ENCODE data around the gene SFXN5. TPM values are rescaled to one million over a fixed set of nuclear protein-coding genes. Genes with fewer than 3 reads are reported as not detected.

The SFXN5 gene
- polyA plus RNA-seq, 2 of the 4 experiments (the other 2 are of a cell fraction) = 16.7 to 19.6 TPM

- POLR2A ChIA-PET = no interaction called here
- CTCF ChIA-PET = interaction anchor here (1.1 to 3.7 kb wide), 5 partner anchors 18 to 72 kb away, joined by 3 to 20 read pairs (median 7); no protein-coding TSS in a partner anchor
- TF ChIP-seq MYC (IDR thresholded peaks at IDR 0.05; ENCODE audit: borderline replicate concordance, low read length) (no peak), ZNF302 (CRISPR knock-in tag; IDR thresholded peaks at IDR 0.05) (no peak), ZFP36 (IDR thresholded peaks at IDR 0.05; ENCODE audit: borderline replicate concordance, partially characterized antibody) (no peak)
- H3K27ac ChIP-seq = no peak overlapping the region
- ATAC-seq (no peak), FAIRE-seq (no peak), DNase-seq (ENCODE audit: low read depth in 1 of 2, low spot score in 1 of 2) (no peak)
- H3K4me1 ChIP-seq = peaks cover 18% of the 10 kb centered on the region
- H3K4me2 ChIP-seq = no peak overlapping the region
- no peak overlapping the region for H3K4me3 ChIP-seq
- no peaks in the 10 kb centered on the region for H3K9me3 ChIP-seq
- 89% methylated on average over 7 of the region's 7 CpGs for WGBS (ENCODE audit: missing lambda C conversion rate)
These were observed 20.8 kb upstream of the SFXN5 start for GRCh38 chr2:73092146-73092783.

DNA sequence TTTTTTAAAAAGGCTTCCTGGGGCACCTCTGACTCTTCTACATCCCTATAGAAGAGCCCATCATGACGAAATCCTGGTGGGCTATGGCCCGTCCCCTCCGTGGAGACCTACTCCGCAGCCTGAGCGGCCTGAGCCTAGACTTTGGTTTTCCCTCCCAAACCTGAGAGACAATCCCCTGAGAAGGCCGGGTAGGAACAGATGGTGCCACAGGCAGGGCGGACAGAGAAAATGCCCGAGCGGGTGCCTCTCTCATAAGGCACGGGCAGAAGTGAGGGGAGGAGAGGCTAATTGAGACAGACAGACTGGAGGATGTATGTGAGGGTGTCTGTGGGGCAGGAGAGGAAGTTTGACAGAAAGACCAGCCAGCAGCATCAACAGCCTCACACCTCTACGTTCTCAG, 20.2 kb upstream of the SFXN5 start:
- Histone ChIP-seq H3K27ac (no peak overlapping the region), H3K4me2 (no peak overlapping the region), H3K9me3 (no peaks in the 10 kb centered on the region), H3K4me3 (no peak overlapping the region), H3K4me1 (peaks cover 18% of the 10 kb centered on the region)
- 89% methylated on average over 11 of the region's 11 CpGs for WGBS (ENCODE audit: missing lambda C conversion rate)
- FAIRE-seq (no peak), DNase-seq (ENCODE audit: low read depth in 1 of 2, low spot score in 1 of 2) (no peak), ATAC-seq (no peak)
- ChIA-PET POLR2A (no interaction called here), CTCF (interaction anchor here (1.7 to 3.7 kb wide), 4 partner anchors 19 to 73 kb away, joined by 6 to 20 read pairs (median 8); no protein-coding TSS in a partner anchor)
- TF ChIP-seq CHD2 (IDR thresholded peaks at IDR 0.05; ENCODE audit: low read length, partially characterized antibody) (no peak), CBX2 (IDR thresholded peaks at IDR 0.05; ENCODE audit: borderline replicate concordance, low read depth) (no peak), HEYL (CRISPR knock-in tag; IDR thresholded peaks at IDR 0.05) (no peak), POLR2AphosphoS2 (conservative IDR thresholded peaks at IDR 0.05; ENCODE audit: low read length) (no peak), SMC3 (IDR thresholded peaks at IDR 0.05) (no peak), RAD21 (conservative IDR thresholded peaks at IDR 0.05 in 1 of 2, IDR thresholded peaks at IDR 0.05 in 1 of 2) (no peak), NFE2L2 (conservative IDR thresholded peaks at IDR 0.05; ENCODE audit: low read length) (no peak), GATA3 (IDR thresholded peaks at IDR 0.05; ENCODE audit: borderline replicate concordance) (no peak), HOXB13 (CRISPR knock-in tag; IDR thresholded peaks at IDR 0.05; ENCODE audit: low read depth) (no peak), MAZ (IDR thresholded peaks at IDR 0.05; ENCODE audit: borderline replicate concordance, low read depth, low read length) (no peak), HOXB5 (CRISPR knock-in tag; IDR thresholded peaks at IDR 0.05) (no peak)

- FAIRE-seq (no peak), ATAC-seq (no peak), DNase-seq (ENCODE audit: low read depth in 1 of 2, low spot score in 1 of 2) (no peak)
- no peak overlapping the region for H3K4me3 ChIP-seq
- H3K4me1 ChIP-seq = peaks cover 18% of the 10 kb centered on the region
- H3K27ac ChIP-seq = no peak overlapping the region
- ChIA-PET CTCF (interaction anchor here (1.7 to 3.7 kb wide), 3 partner anchors 19 to 73 kb away, joined by 7 to 20 read pairs (median 8); no protein-coding TSS in a partner anchor), POLR2A (no interaction called here)
- 83% methylated on average over 7 of the region's 7 CpGs for WGBS (ENCODE audit: missing lambda C conversion rate)
- H3K4me2 ChIP-seq = no peak overlapping the region
- no peaks in the 10 kb centered on the region for H3K9me3 ChIP-seq
- TF ChIP-seq HOXB13 (CRISPR knock-in tag; IDR thresholded peaks at IDR 0.05; ENCODE audit: low read depth) = no peak
- TF ChIP-seq EHF (CRISPR knock-in tag; IDR thresholded peaks at IDR 0.05) = no peak
- TF ChIP-seq MAFK (IDR thresholded peaks at IDR 0.05; ENCODE audit: partially characterized antibody) = no peak
- TF ChIP-seq CTCF (IDR thresholded peaks at IDR 0.05) = no peak
- TF ChIP-seq ATOH8 (CRISPR knock-in tag; IDR thresholded peaks at IDR 0.05; ENCODE audit: low read depth) = no peak
- TF ChIP-seq EHMT2 (IDR thresholded peaks at IDR 0.05; ENCODE audit: low read depth) = no peak
- TF ChIP-seq ZFP36 (IDR thresholded peaks at IDR 0.05; ENCODE audit: borderline replicate concordance, partially characterized antibody) = no peak
- TF ChIP-seq USF2 (IDR thresholded peaks at IDR 0.05) = no peak
- no peak for TF ChIP-seq REST (IDR thresholded peaks at IDR 0.05)
- no peak for TF ChIP-seq HMGXB4 (CRISPR knock-in tag; IDR thresholded peaks at IDR 0.05; ENCODE audit: borderline replicate concordance)
- no peak for TF ChIP-seq CBX8 (IDR thresholded peaks at IDR 0.05)
- TF ChIP-seq POLR2A (IDR thresholded peaks at IDR 0.05; ENCODE audit: low read length) = no peak
- no peak for TF ChIP-seq RCOR1 (IDR thresholded peaks at IDR 0.05; ENCODE audit: low read depth, low read length)
These were observed 19.7 kb upstream of the SFXN5 start for GRCh38 chr2:73091164-73091563.
